GM11168 (cell line): ENCODE data around the gene ATP6V1G1.
"Not testable (repeated sequence)": the region's sequence is repeated elsewhere in the genome, so short reads cannot be mapped to it uniquely, and the experiment has no call there.

ENCODE experiments used
- in situ Hi-C: fragments of 300-500 bp; cut with MboI; formaldehyde crosslinking; loops from one replicate; pipeline ENCODE4 v1.12.0; 2022; ENCODE audit warnings: low sequenced_read_pairs; ENCODE audit not compliant: unreplicated experiment

The ATP6V1G1 gene

DNA sequence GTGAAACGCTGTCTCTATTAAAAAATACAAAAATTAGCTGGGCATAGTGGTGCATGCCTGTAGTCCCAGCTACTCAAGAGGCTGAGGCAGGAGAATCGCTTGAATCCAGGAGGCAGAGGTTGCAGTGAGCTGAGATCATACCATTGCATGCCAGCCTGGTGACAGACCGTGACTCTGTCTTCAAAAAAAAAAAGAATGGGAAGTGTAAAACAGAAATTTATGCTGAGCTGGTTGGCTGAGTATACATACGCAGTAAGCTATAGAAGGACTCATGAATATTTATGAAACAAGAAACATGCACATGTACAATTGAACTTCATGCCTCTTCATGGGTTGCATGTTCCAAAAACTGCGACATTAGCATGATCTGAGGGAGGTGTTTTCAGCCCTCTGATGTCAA, 10.8 kb upstream of the ATP6V1G1 start:
- in situ Hi-C loops, result not testable (repeated sequence)

GRCh38 chr9:114578134-114578533, 9.4 kb upstream of the ATP6V1G1 start:
- in situ Hi-C loops, result not testable (repeated sequence)

- in situ Hi-C loops, result no loop called here
These were observed 6.9 kb upstream of the ATP6V1G1 start for GRCh38 chr9:114580609-114581193.

DNA sequence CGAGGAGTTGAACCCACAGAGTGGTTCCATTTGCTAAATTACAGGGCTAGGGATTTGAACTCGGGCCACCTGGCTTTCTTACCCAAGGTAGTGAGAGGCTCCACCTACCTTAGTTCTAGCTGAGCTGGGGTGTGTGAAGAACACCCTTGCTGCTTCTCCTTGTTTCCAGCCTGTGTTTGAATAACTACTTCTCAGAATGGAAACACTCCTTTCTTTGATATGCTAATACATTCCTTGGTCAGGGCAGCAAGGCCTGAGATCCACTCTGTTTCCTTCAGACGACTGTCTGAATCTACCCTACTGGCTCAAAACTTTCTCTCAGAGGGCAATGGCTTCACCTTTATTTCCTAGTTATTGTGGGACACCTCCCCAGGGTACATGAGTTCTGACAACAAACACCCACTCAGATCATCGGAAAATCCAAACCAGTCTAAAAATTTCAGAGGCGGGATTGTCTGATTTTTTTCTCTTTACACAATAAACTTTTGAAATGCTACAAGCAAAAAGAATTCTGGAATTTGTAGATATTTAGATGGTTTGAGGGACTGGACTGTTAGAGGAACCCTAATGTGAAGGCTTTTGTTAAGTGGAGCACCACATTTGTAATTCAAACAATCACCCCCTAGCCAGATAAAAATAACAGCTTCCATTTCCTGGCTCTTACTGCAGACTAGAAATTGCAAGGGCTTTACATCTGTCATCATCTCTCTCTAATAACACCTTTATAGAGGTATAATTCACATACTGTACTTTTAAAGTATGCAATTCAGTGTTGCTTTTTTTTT, 4.0 kb upstream of the ATP6V1G1 start:
- in situ Hi-C loops, result no loop called here

DNA sequence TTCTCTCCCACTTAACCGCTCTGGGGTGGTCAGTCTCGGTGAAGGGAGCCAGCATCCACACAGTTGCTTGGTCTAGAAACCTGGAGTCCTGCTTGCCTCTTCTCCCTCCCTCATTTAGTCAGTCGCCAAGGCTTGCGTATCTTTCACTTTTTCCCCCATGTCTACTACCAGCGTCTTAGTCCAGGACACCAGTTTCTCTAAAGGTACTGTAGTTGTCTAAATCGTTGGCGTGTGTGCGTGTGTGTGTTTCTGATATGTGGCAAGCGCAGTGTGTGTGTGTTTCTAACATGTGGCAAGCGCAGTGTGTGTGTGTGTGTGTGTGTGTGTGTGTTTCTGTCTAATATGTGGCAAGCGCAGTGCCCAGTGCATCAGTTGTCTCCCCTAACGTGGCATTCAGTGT, 641 bp downstream of the ATP6V1G1 start:
- in situ Hi-C loops, result no loop called here

GRCh38 chr9:114588651-114589526, 1.3 kb downstream of the ATP6V1G1 start:
- in situ Hi-C loops, result no loop called here

- in situ Hi-C loops, result no loop called here
These were observed 2.8 kb downstream of the ATP6V1G1 start for GRCh38 chr9:114590328-114590727.

DNA sequence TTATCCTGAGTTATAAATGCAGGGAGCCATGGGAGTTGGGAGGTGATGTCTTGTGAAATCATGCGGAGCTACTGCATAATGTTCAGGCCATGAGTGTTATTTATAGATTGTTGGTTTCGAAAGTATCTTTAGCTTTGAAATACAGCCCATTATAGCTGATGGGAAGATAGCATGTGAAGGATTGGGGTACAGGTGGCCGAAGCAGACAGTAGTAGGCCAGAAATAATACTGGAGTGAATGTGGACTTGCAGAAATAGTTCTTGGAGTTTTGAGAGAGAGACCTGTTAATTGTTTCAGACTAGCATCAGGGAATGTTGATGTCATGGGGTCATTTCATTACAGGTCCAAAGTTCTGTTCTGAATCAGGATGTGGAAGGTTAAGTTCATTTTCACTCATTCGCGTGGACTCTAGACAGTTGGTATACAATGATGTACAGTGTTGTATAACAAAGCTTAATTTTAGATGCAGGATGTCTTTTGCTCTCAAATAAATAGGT, 3.8 kb downstream of the ATP6V1G1 start:
- in situ Hi-C loops, result no loop called here

DNA sequence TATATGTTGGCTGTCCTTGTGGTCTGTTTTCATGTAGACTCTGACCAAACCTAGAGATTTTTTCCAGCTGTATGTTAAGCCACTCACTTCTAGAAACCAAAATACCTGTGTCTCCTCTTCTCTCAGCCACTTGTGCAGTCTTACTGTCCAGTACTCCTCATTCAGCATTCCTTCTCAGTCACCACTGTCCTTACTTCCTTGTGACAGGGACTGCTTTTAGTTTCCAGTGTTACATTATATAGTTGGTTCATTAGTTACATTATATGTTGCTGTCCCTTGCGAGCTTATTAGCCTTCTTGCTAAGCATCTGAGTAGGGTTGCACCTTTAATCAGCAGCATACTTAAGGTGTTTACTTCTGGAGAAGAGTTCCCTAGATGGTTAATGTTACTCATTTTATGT, 4.3 kb downstream of the ATP6V1G1 start:
- in situ Hi-C loops, result no loop called here

GRCh38 chr9:114592356-114592755, 4.8 kb downstream of the ATP6V1G1 start:
- in situ Hi-C loops, result no loop called here

DNA sequence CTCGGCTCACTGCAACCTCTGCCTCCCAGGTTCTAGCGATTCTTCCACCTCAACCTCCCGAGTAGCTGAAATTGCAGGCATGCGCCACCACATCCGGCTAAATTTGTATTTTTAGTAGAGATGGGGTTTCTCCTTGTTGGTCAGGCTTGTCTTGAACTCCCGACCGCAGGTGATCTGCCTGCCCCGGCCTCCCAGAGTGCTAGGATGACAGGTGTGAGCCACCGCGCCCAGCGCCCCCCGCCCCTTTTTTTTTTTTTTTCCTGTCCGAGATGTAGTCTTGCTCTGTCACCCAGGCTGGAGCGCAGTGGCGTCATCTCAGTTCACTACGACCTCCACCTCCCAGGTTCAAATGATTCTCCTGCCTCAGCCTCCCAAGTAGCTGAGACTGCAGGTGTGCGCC, 6.6 kb downstream of the ATP6V1G1 start:
- in situ Hi-C loops, result no loop called here

DNA sequence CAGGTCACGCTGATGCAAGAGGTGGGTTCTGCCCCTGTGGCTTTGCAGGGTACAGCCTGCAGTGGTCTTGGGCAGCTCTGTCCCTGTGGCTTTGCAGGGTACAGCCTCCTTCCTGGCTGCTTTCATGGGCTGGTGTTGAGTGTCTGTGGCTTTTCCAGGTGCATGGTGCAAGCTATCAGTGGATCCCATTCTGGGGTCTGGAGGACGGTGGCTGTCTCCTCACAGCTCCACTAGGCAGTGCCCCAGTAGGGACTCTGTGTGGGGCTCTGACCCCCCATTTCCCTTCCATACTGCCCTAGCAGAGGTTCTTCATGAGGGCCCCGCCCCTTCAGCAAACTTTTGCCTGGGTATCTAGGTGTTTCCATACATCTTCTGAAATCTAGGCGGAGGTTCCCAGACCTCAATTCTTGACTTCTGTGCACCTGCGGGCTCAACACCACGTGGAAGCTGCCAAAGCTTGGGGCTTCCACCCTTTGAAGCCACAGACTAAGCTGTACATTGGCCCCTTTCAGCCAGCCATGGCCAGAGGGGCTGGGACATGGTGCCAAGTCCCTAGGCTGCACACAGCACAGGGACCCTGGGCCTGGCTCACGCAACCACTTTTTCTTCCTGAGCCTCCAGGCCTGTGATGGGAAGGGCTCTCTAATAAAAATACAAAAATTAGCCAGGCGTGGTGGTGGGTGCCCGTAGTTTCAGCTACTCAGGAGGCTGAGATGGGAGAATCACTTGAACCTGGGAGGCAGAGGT, 13.1 kb downstream of the ATP6V1G1 start:
- in situ Hi-C loops, result not testable (repeated sequence)

DNA sequence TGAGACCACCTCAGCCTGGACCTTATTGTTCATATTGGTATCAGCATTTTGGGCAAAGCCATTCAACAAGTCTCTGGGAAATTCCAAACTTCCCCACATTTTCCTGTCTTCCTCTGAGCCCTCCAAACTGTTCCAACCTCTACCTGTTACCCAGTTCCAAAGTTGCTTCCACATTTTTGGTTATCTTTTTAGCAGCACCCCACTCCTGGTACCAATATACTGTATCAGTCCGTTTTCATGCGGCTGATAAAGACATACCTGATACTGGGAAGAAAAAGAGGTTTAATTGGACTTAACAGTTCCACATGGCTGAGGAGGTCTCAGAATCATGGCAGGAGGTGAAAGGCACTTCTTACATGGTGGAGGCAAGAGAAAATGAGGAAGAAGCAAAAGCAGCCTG, 14.2 kb downstream of the ATP6V1G1 start:
- in situ Hi-C loops, result not testable (repeated sequence)

DNA sequence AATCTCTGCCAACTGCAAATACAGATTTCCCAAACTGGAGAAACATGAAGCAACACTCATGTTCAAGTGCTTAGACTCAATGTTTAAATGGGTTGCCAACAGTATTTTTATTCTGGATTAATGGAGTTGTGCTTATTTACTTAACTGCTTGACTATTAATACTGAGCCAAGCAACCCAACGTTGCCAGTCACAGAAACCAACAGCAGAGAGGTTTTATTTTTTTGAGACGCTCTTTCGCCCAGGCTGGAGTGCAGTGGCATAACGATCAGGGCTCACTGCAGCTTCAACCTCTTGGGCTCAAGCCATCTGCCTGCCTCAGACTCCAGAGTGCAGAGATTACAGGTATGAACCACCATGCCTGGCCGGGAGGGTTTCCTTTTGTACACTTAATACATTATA, 15.1 kb downstream of the ATP6V1G1 start:
- in situ Hi-C loops, result no loop called here

- in situ Hi-C loops, result no loop called here
These were observed 15.7 kb downstream of the ATP6V1G1 start for GRCh38 chr9:114603248-114603647.

DNA sequence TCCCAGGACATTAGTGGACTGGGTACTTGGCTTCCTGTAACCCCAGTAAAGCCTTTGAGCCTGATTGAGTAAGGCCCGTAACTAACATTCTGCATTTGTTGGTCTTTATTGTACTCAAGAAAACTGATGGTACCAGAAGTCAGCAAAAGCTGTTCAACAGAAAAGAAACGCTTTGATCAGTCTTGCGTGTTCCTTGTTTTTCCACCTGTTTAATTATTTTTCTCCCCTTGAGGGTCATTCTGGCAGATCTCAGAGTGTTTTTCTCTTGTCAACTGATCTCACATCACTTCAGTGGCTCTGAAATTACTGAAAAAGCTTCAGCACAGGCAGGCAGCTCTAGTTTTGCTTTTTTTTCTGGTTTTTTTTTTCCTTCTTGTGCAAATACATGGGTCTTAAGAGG, 17.4 kb downstream of the ATP6V1G1 start:
- in situ Hi-C loops, result no loop called here

- in situ Hi-C loops, result no loop called here
These were observed 18.5 kb downstream of the ATP6V1G1 start for GRCh38 chr9:114606068-114606467.

- in situ Hi-C loops, result no loop called here
These were observed 19.1 kb downstream of the ATP6V1G1 start for GRCh38 chr9:114606597-114607207.

GRCh38 chr9:114607671-114608524, 20.3 kb downstream of the ATP6V1G1 start:
- in situ Hi-C loops, result no loop called here
